Measurements from ENCODE around the gene SALL4. TPM values are rescaled to one million over a fixed set of nuclear protein-coding genes. Genes with fewer than 3 reads are reported as not detected.
A peak's percentile ranks its signal among the peaks of the same experiment; 100 is the strongest.

SALL4 gene
- total and polyA plus RNA-seq, 2 donors (not counting 1 experiment from before 2014, with no cell fraction given) = 0.15 to 1.5 TPM

DNA sequence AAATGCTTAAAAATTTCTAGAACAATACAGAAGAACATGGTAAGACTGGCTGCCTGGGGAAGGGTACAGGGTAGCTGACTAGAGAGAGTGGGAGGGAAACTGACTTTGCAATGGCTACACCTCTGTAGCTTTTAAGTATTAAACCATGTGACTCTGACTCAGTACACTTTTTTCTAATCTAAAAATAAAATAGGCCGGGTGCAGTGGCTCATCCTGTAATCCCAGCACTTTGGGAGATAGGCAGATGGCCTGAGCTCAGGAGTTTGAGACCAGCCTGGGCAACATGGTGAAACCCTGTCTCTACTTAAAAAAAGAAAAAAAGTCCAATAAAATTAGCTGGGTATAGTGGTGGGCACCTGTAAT is 52.7 kb downstream of the SALL4 start:
- Histone ChIP-seq H4K20me1 (ENCODE audit: control insufficient read depth, extremely low read depth, insufficient read depth, low read length) (no peaks in the 10 kb centered on the region), H3K4me3 (replicated peaks in 1 of 4; ENCODE audit: control extremely low read depth in 1 of 4, insufficient read depth in 1 of 4, low read depth in 3 of 4, low read length in 4 of 4) (no peak overlapping the region), H3K27ac (ENCODE audit: insufficient read depth, low read length) (peak overlapping the region; percentile 89), H3K36me3 (ENCODE audit: control insufficient read depth, insufficient read depth, low read length) (no peaks in the 10 kb centered on the region), H3K79me2 (ENCODE audit: control insufficient read depth, insufficient read depth, low read length) (peaks cover 5% of the 10 kb centered on the region), H3K4me2 (ENCODE audit: extremely low read depth, insufficient read depth, low read length) (peak overlapping the region; percentile 51), H3K27me3 (ENCODE audit: control insufficient read depth, insufficient read depth, low read length) (no peaks in the 10 kb centered on the region), H3K4me1 (ENCODE audit: control insufficient read depth, extremely low read depth, insufficient read depth, low read length) (peaks cover 22% of the 10 kb centered on the region), H2AFZ (ENCODE audit: low read length) (no peak overlapping the region), H3K9me3 (ENCODE audit: control insufficient read depth, insufficient read depth, low read depth, low read length) (no peaks in the 10 kb centered on the region), H3K9ac (ENCODE audit: insufficient read depth, low read length) (no peak overlapping the region)
- DNase-seq (ENCODE audit: low read depth in 2 of 2) = peak; percentile 74 to 87
- TF ChIP-seq, protein P1, sequence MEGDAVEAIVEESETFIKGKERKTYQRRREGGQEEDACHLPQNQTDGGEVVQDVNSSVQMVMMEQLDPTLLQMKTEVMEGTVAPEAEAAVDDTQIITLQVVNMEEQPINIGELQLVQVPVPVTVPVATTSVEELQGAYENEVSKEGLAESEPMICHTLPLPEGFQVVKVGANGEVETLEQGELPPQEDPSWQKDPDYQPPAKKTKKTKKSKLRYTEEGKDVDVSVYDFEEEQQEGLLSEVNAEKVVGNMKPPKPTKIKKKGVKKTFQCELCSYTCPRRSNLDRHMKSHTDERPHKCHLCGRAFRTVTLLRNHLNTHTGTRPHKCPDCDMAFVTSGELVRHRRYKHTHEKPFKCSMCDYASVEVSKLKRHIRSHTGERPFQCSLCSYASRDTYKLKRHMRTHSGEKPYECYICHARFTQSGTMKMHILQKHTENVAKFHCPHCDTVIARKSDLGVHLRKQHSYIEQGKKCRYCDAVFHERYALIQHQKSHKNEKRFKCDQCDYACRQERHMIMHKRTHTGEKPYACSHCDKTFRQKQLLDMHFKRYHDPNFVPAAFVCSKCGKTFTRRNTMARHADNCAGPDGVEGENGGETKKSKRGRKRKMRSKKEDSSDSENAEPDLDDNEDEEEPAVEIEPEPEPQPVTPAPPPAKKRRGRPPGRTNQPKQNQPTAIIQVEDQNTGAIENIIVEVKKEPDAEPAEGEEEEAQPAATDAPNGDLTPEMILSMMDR (conservative IDR thresholded peaks at IDR 0.05 in 1 of 2, IDR thresholded peaks at IDR 0.05 in 1 of 2; ENCODE audit: low read depth in 1 of 2, low read length in 2 of 2) = no peak
- TF ChIP-seq EZH2 (IDR thresholded peaks at IDR 0.05; ENCODE audit: low read length, missing control alignments) = no peak

DNA sequence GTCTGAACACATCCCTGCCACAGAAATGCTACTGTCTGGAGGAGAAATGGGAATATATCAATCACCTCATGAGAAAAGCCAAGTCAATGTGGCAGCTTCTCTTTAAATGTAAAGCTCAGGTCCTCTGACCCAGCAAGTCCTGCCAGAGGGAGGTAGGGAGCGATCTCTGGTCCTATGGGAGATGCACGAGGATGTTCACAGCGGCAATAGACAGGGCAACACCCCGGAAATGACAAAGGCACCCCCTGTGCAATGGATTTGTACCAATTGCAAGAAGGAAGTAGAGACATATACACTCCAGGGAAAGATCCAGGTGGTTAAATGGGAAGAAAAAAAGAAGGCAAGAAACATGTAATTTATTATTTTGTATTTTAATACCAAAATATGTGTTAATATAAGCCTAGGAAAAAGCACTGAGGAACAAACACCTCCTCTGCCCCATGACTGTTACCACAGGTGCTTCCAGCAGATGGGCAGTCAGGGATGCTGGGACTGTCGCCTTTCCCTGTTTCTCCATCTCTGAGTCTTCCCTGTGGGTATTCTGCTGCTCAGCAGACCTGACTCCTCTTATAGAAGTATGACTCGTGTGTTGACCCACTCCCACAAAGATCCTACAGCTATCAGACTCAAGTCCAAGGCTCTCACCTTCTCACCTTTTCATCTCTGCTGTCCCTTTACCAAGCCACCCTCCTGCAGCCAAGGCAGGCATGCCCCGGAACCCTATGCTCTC is 55.0 kb downstream of the SALL4 start:
- Histone ChIP-seq H3K4me3 (replicated peaks in 1 of 4; ENCODE audit: control extremely low read depth in 1 of 4, insufficient read depth in 1 of 4, low read depth in 3 of 4, low read length in 4 of 4) (no peak overlapping the region), H3K79me2 (ENCODE audit: control insufficient read depth, insufficient read depth, low read length) (peaks cover 4% of the 10 kb centered on the region), H3K4me1 (ENCODE audit: control insufficient read depth, extremely low read depth, insufficient read depth, low read length) (peaks cover 22% of the 10 kb centered on the region), H3K36me3 (ENCODE audit: control insufficient read depth, insufficient read depth, low read length) (no peaks in the 10 kb centered on the region), H3K9ac (ENCODE audit: insufficient read depth, low read length) (no peak overlapping the region), H3K27me3 (ENCODE audit: control insufficient read depth, insufficient read depth, low read length) (no peaks in the 10 kb centered on the region), H2AFZ (ENCODE audit: low read length) (no peak overlapping the region), H3K27ac (ENCODE audit: insufficient read depth, low read length) (no peak overlapping the region), H4K20me1 (ENCODE audit: control insufficient read depth, extremely low read depth, insufficient read depth, low read length) (no peaks in the 10 kb centered on the region), H3K4me2 (ENCODE audit: extremely low read depth, insufficient read depth, low read length) (no peak overlapping the region), H3K9me3 (ENCODE audit: control insufficient read depth, insufficient read depth, low read depth, low read length) (no peaks in the 10 kb centered on the region)
- DNase-seq (ENCODE audit: low read depth in 2 of 2) = no peak
- no peak for TF ChIP-seq EZH2 (IDR thresholded peaks at IDR 0.05; ENCODE audit: low read length, missing control alignments)
- TF ChIP-seq, protein P1 (conservative IDR thresholded peaks at IDR 0.05 in 1 of 2, IDR thresholded peaks at IDR 0.05 in 1 of 2; ENCODE audit: low read depth in 1 of 2, low read length in 2 of 2) = no peak

DNA sequence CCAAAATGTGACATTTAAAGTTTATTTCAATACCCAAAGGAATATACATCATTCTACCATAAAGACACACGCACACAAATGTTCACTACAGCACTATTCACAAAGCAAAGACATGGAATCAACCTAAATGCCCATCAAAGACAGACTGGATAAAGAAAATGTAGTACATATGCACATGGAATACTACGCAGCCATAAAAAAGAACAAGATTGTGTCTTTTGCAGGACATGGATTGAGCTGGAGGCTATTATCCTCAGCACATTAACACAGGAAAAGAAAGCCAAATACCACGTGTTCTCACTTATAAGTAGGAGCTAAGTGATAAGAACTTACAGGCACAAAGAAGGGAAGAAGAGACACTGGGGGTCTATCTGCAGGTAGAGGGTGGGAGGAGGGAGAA is 56.5 kb downstream of the SALL4 start:
- TF ChIP-seq, protein P1 (conservative IDR thresholded peaks at IDR 0.05 in 1 of 2, IDR thresholded peaks at IDR 0.05 in 1 of 2; ENCODE audit: low read depth in 1 of 2, low read length in 2 of 2) = no peak
- no peak for TF ChIP-seq EZH2 (IDR thresholded peaks at IDR 0.05; ENCODE audit: low read length, missing control alignments)
- H3K4me3 ChIP-seq (replicated peaks in 1 of 4; ENCODE audit: control extremely low read depth in 1 of 4, insufficient read depth in 1 of 4, low read depth in 3 of 4, low read length in 4 of 4) = no peak overlapping the region
- no peak overlapping the region for H2AFZ ChIP-seq (ENCODE audit: low read length)
- H3K79me2 ChIP-seq (ENCODE audit: control insufficient read depth, insufficient read depth, low read length) = peaks cover 2% of the 10 kb centered on the region
- no peak for DNase-seq (ENCODE audit: low read depth in 2 of 2)
- H3K36me3 ChIP-seq (ENCODE audit: control insufficient read depth, insufficient read depth, low read length) = no peaks in the 10 kb centered on the region
- no peak overlapping the region for H3K4me2 ChIP-seq (ENCODE audit: extremely low read depth, insufficient read depth, low read length)
- H3K9me3 ChIP-seq (ENCODE audit: control insufficient read depth, insufficient read depth, low read depth, low read length) = no peaks in the 10 kb centered on the region
- H3K27ac ChIP-seq (ENCODE audit: insufficient read depth, low read length) = no peak overlapping the region
- no peak overlapping the region for H3K9ac ChIP-seq (ENCODE audit: insufficient read depth, low read length)
- no peaks in the 10 kb centered on the region for H3K27me3 ChIP-seq (ENCODE audit: control insufficient read depth, insufficient read depth, low read length)
- peaks cover 21% of the 10 kb centered on the region for H3K4me1 ChIP-seq (ENCODE audit: control insufficient read depth, extremely low read depth, insufficient read depth, low read length)
- no peaks in the 10 kb centered on the region for H4K20me1 ChIP-seq (ENCODE audit: control insufficient read depth, extremely low read depth, insufficient read depth, low read length)
